CD4-positive, alpha-beta T cell treated with Interleukin-10 for 1 hour (primary cell): ENCODE measurements around the gene PCYT2.

Experiments used
- DNase-seq: peaks from one replicate; pipeline ENCODE4 v3.0.0-alpha.2; 2020

The PCYT2 gene

DNA sequence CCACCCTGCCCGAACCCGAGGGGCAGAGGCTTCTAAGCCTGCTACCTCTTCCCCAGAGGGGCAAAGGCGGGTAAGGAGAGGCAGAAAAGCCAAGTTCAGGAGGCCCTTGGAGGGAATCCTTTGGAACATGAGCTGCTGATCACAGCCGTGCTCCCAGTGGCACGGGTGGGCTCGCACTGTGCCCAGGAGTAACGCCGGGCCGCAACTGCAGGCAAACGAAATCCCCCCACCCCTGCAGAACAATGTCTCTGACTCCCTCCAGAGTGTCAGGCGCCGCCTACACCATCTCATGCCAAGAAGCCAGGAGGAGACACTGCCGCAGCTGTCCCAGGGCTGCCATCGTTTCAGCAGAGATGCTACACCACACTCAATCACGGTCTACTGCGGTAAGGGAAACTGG, 59.8 kb downstream of the PCYT2 start:
- no peak for DNase-seq
